Sigmoid colon (tissue), 7 donors: Measurements from ENCODE around the gene THSD7A. TPM values are rescaled to one million over a fixed set of nuclear protein-coding genes. Genes with fewer than 3 reads are reported as not detected.

Experiments used
- DNase-seq: peaks from one replicate; pipeline ENCODE4 v3.0.0-alpha.2; 2019
- H3K27ac ChIP-seq, 4 donors: fragments of 200-600 bp; sonication (generic); one replicate each; pipeline ENCODE4 v1.5.1; 2016 to 2019; ENCODE audit warnings: mild to moderate bottlenecking in 1 of 4
- H3K27me3 ChIP-seq, 3 donors: fragments of 200-600 bp; sonication (generic); one replicate each; pipeline ENCODE4 v1.5.1; 2019; ENCODE audit warnings: mild to moderate bottlenecking in 1 of 3
- H3K36me3 ChIP-seq, 4 donors: fragments of 200-600 bp; sonication (generic); one replicate each; pipeline ENCODE4 v1.5.1; 2016 to 2019
- H3K4me1 ChIP-seq, 4 donors: fragments of 200-600 bp; sonication (generic); one replicate each; pipeline ENCODE4 v1.5.1; 2017 to 2019
- H3K4me3 ChIP-seq, 4 donors: fragments of 200-600 bp; sonication (generic); one replicate each; pipeline ENCODE4 v1.5.1; 2017 to 2019; ENCODE audit warnings: mild to moderate bottlenecking in 2 of 4, moderate library complexity in 1 of 4
- H3K9me3 ChIP-seq, 4 donors: fragments of 200-600 bp in 3 of 4; sonication (generic) in 3 of 4; one replicate each; pipeline versions ENCODE4 v1.5.1 to v1.6.1; 2013 to 2019
- EP300 ChIP-seq, 4 donors: sonication (generic); formaldehyde crosslinking; IDR thresholded peaks; one replicate each; pipeline ENCODE4 v1.6.1; 2017; ENCODE audit warnings: antibody characterized with exemption in 4 of 4
- POLR2A ChIP-seq, 2 donors: fragments of 450-650 bp; IDR thresholded peaks; one replicate each; pipeline ENCODE4 v1.6.1; 2016; ENCODE audit warnings: antibody characterized with exemption in 2 of 2, mild to moderate bottlenecking in 2 of 2, moderate library complexity in 2 of 2
- POLR2AphosphoS5 ChIP-seq, 4 donors: sonication (generic); formaldehyde crosslinking; IDR thresholded peaks; one replicate each; pipeline ENCODE4 v1.6.1; 2017; ENCODE audit warnings: antibody characterized with exemption in 4 of 4
- WGBS, 2 donors: extraction: QIAGEN DNeasy Blood & Tissue Kit; methylation state at CpG; one replicate each; pipeline ENCODE4 v1.1.7; 2013; 5-methylcytosine and 5-hydroxymethylcytosine counted together
- intact Hi-C: fragments of 100-400 bp; cut with DNase I; formaldehyde crosslinking; loops from one replicate; pipeline ENCODE4 v1.15.1; 2023
- polyA plus RNA-seq, 3 donors: library from polyadenylated mRNA; stranded (reverse); fragments of 200-250 nt; gene quantifications; one replicate each; pipeline ENCODE4 v1.2.3, GENCODE V29; 2013
- total RNA-seq, 4 donors: library from RNA; depleted of rRNA; stranded (reverse); fragments of >200 nt; gene quantifications; one replicate each; pipeline ENCODE4 v1.1.0, GENCODE V29; 2016
- TF ChIP-seq, protein P1 (sequence below), 4 experiments: fragments of 450-650 bp in 3 of 4; fragments of 200-600 bp in 1 of 4; IDR thresholded peaks; one replicate each; pipeline ENCODE4 v1.5.1; 2016 to 2019; ENCODE audit warnings: antibody characterized with exemption in 4 of 4, mild to moderate bottlenecking in 3 of 4, moderate library complexity in 2 of 4
- donor health status: healthy with polysubstance abuse.
- donor health status: Bipolar disorder and iron deficiency.
- donor health status: healthy.

Gene THSD7A
- total and polyA plus RNA-seq, 7 donors: under 0.01 to 6.9 (median 5.0) TPM

DNA sequence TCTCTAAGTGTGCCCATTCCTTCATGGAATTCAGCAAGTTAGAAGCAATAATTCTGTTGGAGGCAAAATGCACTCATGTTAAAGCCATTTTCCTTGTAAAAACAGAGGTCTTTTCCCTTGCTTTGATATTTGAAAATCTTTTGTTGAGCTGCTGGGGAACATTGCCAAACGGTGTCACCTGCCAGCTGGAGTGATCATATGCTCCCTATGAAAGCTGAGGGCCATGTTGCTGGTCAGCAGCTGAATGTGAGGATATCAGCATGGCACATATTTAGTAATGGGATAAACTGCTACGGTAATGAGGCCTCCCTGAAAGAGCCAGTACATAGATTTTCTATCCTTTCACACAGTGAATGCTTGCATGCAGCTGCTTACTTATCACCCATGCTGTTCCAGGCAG lies 224.3 kb downstream of the THSD7A start:
- intact Hi-C loops: no loop called here
- Histone ChIP-seq H3K36me3 (no peaks in the 10 kb centered on the region), H3K27me3 (no peaks in the 10 kb centered on the region), H3K4me3 (no peak overlapping the region), H3K4me1 (peaks cover 0 to 47% (median 19%) of the 10 kb centered on the region in 4 donors), H3K9me3 (no peaks in the 10 kb centered on the region), H3K27ac (no peak overlapping the region)
- 53 to 79% methylated on average over 2 of the region's 2 CpGs for WGBS, 2 donors
- TF ChIP-seq EP300 (IDR thresholded peaks at IDR 0.05): no peak
- TF ChIP-seq, protein P1, sequence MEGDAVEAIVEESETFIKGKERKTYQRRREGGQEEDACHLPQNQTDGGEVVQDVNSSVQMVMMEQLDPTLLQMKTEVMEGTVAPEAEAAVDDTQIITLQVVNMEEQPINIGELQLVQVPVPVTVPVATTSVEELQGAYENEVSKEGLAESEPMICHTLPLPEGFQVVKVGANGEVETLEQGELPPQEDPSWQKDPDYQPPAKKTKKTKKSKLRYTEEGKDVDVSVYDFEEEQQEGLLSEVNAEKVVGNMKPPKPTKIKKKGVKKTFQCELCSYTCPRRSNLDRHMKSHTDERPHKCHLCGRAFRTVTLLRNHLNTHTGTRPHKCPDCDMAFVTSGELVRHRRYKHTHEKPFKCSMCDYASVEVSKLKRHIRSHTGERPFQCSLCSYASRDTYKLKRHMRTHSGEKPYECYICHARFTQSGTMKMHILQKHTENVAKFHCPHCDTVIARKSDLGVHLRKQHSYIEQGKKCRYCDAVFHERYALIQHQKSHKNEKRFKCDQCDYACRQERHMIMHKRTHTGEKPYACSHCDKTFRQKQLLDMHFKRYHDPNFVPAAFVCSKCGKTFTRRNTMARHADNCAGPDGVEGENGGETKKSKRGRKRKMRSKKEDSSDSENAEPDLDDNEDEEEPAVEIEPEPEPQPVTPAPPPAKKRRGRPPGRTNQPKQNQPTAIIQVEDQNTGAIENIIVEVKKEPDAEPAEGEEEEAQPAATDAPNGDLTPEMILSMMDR (IDR thresholded peaks at IDR 0.05): no peak
- no peak for TF ChIP-seq POLR2A (IDR thresholded peaks at IDR 0.05)
- no peak for TF ChIP-seq POLR2AphosphoS5 (IDR thresholded peaks at IDR 0.05)
- no peak for DNase-seq

DNA sequence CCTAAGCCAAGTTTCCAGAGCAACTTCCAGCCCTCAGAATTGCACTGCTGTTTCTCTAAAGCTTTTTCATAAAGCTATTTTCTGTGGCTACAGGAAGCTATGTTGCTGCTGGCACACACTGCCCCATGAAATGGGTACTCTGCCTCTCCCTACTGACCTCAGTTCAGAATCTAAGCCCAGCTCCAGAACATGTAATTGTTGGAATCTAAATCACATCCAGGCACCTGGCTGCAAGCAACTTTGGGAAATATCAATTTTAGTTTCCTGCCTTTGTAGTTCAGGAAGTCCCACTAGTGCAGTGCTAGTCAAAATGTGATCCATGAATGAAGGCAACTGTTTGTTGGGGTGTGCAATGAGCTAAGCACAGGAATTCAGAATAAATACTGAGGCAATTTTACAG lies 226.2 kb downstream of the THSD7A start:
- intact Hi-C loops: no loop called here
- DNase-seq: no peak
- peak overlapping the region in 1 of 4 donors; percentile 11 for H3K27ac ChIP-seq

DNA sequence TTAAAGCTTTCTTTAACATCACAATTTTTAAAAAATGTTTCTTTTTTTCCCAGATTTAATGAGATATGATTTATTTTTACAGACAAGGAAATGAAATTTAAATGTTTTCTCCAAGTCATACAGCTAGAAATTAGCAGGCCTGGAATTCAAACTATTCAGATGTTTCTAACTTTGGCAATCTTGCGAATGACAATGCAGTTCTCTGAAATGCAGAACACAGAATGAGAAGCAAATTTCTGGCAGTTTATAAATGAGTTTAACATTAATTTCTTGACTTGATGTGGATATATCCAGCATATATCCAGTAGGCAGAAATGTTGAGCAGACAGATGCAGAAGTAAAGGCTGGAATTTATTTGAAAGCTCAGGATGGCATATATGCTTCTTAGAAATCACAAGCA lies 227.5 kb downstream of the THSD7A start:
- Histone ChIP-seq H3K4me1 (peaks cover 0 to 32% (median 16%) of the 10 kb centered on the region in 4 donors), H3K36me3 (no peaks in the 10 kb centered on the region), H3K9me3 (no peaks in the 10 kb centered on the region), H3K27me3 (no peaks in the 10 kb centered on the region), H3K27ac (peak overlapping the region in 1 of 4 donors; percentile 10), H3K4me3 (no peak overlapping the region)
- intact Hi-C loops: no loop called here
- 81 to 89% methylated on average over 1 of the region's 1 CpG for WGBS, 2 donors
- no peak for DNase-seq
- TF ChIP-seq, protein P1 (IDR thresholded peaks at IDR 0.05): no peak
- TF ChIP-seq POLR2A (IDR thresholded peaks at IDR 0.05) (no peak), POLR2AphosphoS5 (IDR thresholded peaks at IDR 0.05) (no peak), EP300 (IDR thresholded peaks at IDR 0.05) (no peak)

More for the DNA sequence above, 226.2 kb downstream of the THSD7A start:
- Histone ChIP-seq H3K27me3 (no peaks in the 10 kb centered on the region), H3K4me1 (peaks cover 0 to 44% (median 19%) of the 10 kb centered on the region in 4 donors), H3K36me3 (no peaks in the 10 kb centered on the region), H3K4me3 (no peak overlapping the region), H3K9me3 (no peaks in the 10 kb centered on the region)
- TF ChIP-seq, protein P1 (IDR thresholded peaks at IDR 0.05): no peak
- TF ChIP-seq POLR2A (IDR thresholded peaks at IDR 0.05): no peak
- no peak for TF ChIP-seq EP300 (IDR thresholded peaks at IDR 0.05)
- TF ChIP-seq POLR2AphosphoS5 (IDR thresholded peaks at IDR 0.05): no peak

DNA sequence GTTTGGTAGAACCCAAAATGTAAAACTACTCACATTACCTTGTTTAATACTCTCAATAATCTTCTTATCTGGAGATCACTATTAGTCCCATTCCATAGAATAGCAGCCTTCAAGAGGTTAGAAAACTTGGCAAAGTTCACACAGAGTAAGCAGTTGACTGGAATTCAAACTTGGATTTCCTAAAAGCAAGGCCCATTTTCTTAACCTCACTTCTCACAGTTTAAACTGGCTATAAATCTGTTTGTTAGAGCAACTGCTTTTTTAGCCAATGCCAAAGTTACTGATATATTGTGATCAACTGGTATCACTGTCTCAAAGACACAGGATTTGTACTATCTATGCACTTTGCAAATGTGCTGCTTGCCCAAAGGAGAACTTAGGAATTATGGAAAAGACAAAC lies 230.2 kb downstream of the THSD7A start:
- intact Hi-C loops: no loop called here
- no peaks in the 10 kb centered on the region for H3K36me3 ChIP-seq
- no peak overlapping the region for H3K4me3 ChIP-seq
- H3K9me3 ChIP-seq: no peaks in the 10 kb centered on the region
- TF ChIP-seq POLR2A (IDR thresholded peaks at IDR 0.05) (no peak), EP300 (IDR thresholded peaks at IDR 0.05) (no peak), POLR2AphosphoS5 (IDR thresholded peaks at IDR 0.05) (no peak)
- TF ChIP-seq, protein P1 (IDR thresholded peaks at IDR 0.05): no peak
- peaks cover 0 to 21% (median 9%) of the 10 kb centered on the region in 4 donors for H3K4me1 ChIP-seq
- DNase-seq: no peak
- no peak overlapping the region for H3K27ac ChIP-seq
- no peaks in the 10 kb centered on the region for H3K27me3 ChIP-seq

DNA sequence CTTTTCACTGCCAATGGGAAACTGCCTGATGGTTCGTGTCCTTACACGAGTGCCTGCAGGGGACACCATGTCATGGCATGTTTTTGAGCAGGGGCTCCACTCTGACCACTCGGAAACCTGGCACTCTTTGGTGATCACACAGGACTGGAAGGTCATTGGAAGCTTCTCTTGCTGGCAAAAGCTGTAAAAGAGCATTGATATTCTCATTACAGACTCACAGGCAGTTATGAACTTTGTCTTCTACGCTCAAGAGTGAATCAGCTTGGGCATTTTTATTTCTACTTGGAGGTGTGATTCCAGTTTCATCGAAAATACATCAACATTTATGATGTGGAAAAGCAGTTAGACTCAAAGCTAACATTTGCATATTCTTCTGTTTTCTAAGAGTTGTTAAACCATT lies 238.7 kb downstream of the THSD7A start:
- WGBS, 2 donors: 47 to 70% methylated on average over 5 of the region's 5 CpGs
- H3K27me3 ChIP-seq: no peaks in the 10 kb centered on the region
- DNase-seq: no peak
- no peak overlapping the region for H3K4me3 ChIP-seq
- TF ChIP-seq POLR2AphosphoS5 (IDR thresholded peaks at IDR 0.05) (no peak), POLR2A (IDR thresholded peaks at IDR 0.05) (no peak), EP300 (IDR thresholded peaks at IDR 0.05) (no peak)
- TF ChIP-seq, protein P1 (IDR thresholded peaks at IDR 0.05): no peak
- no peaks in the 10 kb centered on the region for H3K9me3 ChIP-seq
- H3K27ac ChIP-seq: peak overlapping the region in 1 of 4 donors; percentile 19
- peaks cover 0 to 16% (median 8%) of the 10 kb centered on the region in 4 donors for H3K4me1 ChIP-seq
- intact Hi-C loops: no loop called here
- no peaks in the 10 kb centered on the region for H3K36me3 ChIP-seq
